Measurements from ENCODE around the gene GAGE13. TPM values are rescaled to one million over a fixed set of nuclear protein-coding genes. Genes with fewer than 3 reads are reported as not detected.
"Not testable (repeated sequence)": the region's sequence is repeated elsewhere in the genome, so short reads cannot be mapped to it uniquely, and the experiment has no call there.

Gene GAGE13
- total RNA-seq, 1 donor from 2014 or later: not detected

GRCh38 chrX:49330421-49330820 is 961 bp upstream of the GAGE13 start:
- not testable (repeated sequence) for DNase-seq (ENCODE audit: low read depth)

GRCh38 chrX:49331841-49332240 is 459 bp downstream of the GAGE13 start:
- not testable (repeated sequence) for DNase-seq (ENCODE audit: low read depth)

- DNase-seq (ENCODE audit: low read depth): not testable (repeated sequence)
These were observed 10.1 kb downstream of the GAGE13 start for GRCh38 chrX:49341449-49341848.

- not testable (repeated sequence) for DNase-seq (ENCODE audit: low read depth)
These were observed 13.3 kb downstream of the GAGE13 start for GRCh38 chrX:49344496-49345175.

- DNase-seq (ENCODE audit: low read depth): not testable (repeated sequence)
These were observed 14.0 kb downstream of the GAGE13 start for GRCh38 chrX:49345402-49345801.

GRCh38 chrX:49346150-49346549 is 14.8 kb downstream of the GAGE13 start:
- not testable (repeated sequence) for DNase-seq (ENCODE audit: low read depth)

Other genes with a start within 250 kb of the GAGE13 start
- 23.9 and 26.7 TPM in 2 replicates for gene GPKOW, start 207.8 kb upstream of the GAGE13 start, total RNA-seq
- 4.8 and 6.6 TPM in 2 replicates for gene MAGIX, start 168.8 kb upstream of the GAGE13 start, total RNA-seq
- 48.7 and 68.3 TPM in 2 replicates for gene PLP2, start 159.7 kb upstream of the GAGE13 start, total RNA-seq
- 6.6 TPM in 2 replicates for gene PRICKLE3, start 145.2 kb upstream of the GAGE13 start, total RNA-seq
- gene SYP, start 131.4 kb upstream of the GAGE13 start, total RNA-seq: 1.8 TPM in 2 replicates
- not detected in 2 replicates for gene CACNA1F, start 98.2 kb upstream of the GAGE13 start, total RNA-seq
- 8.7 and 11.9 TPM in 2 replicates for gene CCDC22, start 96.1 kb upstream of the GAGE13 start, total RNA-seq
- 0.05 TPM in 1 of 2 replicates, not detected in the other for gene FOXP3, start 66.9 kb upstream of the GAGE13 start, total RNA-seq
- 31.2 and 34.8 TPM in 2 replicates for gene PPP1R3F, start 61.8 kb upstream of the GAGE13 start, total RNA-seq
- not detected in 2 replicates for gene GAGE10, start 27.9 kb upstream of the GAGE13 start, total RNA-seq
- not detected in 2 replicates for gene GAGE12J, start 9.5 kb upstream of the GAGE13 start, total RNA-seq
- gene GAGE12C, start 200.6 kb downstream of the GAGE13 start, total RNA-seq: not detected in 2 replicates
- not detected in 2 replicates for gene GAGE12D, start 210.2 kb downstream of the GAGE13 start, total RNA-seq
- not detected in 2 replicates for gene GAGE12E, start 219.7 kb downstream of the GAGE13 start, total RNA-seq
- gene GAGE12F, start 229.3 kb downstream of the GAGE13 start, total RNA-seq: not detected in 2 replicates
- gene GAGE12G, start 238.8 kb downstream of the GAGE13 start, total RNA-seq: not detected in 2 replicates
- gene GAGE12H, start 248.4 kb downstream of the GAGE13 start, total RNA-seq: not detected in 2 replicates

Data from myocyte (in vitro differentiated cells).